Esophagus mucosa (tissue), 1 donor: Measurements from ENCODE around the gene SVEP1. TPM values are rescaled to one million over a fixed set of nuclear protein-coding genes. Genes with fewer than 3 reads are reported as not detected.

ENCODE experiments used
- ATAC-seq: fragments of 200-7000 bp; cut with Tn5 transposase; one replicate; pipeline ENCODE4 v1.9.1; 2020
- total RNA-seq: library from RNA; stranded (reverse); gene quantifications from one replicate; pipeline ENCODE4 v1.2.4, GENCODE V29; 2023
- donor health status: DM: yes; HTN: yes; CAD: no.

Gene SVEP1
- total RNA-seq, 1 donor from 2014 or later = 1.2 TPM

DNA sequence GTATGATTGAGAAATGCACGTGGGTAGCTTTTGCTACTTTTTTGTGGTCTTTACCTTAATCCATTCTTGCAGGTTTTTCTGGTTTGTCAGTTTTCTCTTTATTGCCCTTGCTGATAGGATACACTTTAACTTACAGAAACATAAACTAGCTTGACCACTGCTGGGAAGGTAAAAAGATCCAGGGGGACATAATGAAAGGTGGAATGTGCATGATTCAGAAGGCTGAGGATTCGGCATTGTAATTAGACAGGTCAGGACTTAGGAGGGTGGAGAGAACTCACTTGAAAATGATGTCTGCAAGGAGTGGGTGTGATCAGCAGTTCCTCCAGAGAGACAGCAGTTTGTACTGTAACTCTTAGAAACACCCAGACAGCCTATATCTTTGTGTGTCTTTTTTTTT, 222.0 kb downstream of the SVEP1 start:
- ATAC-seq = peak; percentile 97

- no peak for ATAC-seq
Measured at GRCh38 chr9:110356639-110357395, 222.7 kb downstream of the SVEP1 start.

DNA sequence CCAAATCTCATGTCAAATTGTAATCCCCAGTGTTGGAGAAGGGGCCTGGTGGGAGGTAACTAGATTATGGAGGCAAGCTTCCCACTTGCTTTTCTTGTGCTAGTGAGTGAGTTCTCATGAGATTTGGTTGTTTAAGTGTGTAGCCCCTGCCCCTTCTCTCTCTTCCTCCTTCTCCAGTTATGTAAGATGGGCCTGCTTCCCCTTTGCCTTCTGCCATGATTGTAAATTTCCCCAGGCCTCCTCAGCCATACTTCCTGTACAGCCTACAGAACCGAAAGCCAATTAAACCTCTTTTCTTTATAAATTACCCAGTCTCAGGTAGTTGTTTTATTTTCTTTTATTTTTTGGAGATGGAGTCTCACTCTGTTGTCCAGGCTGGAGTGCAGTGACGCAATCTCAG, 223.6 kb downstream of the SVEP1 start:
- no peak for ATAC-seq

DNA sequence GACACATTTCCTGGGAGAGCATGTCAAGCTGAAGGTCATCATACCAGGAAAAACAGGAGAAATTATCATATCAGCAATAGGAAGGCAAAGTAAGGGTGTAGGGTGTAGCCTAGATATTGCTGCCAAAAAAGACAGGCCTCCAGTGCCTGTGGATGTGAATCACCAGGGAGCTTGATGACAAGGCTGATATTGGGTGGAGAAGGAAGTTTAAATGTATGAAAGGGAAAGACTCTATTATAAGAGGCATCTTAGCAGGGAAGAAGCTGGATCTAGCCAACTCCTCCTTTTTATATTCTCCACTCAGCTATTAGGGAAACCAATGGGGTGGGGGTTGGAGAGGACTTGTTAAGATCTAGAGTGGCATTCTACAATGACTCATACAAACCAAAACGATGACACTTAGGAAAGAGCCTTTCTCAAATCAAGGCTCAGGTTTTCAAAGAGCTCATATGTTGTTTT, 228.5 kb downstream of the SVEP1 start:
- ATAC-seq = peak; percentile 94

- ATAC-seq = no peak
Measured at GRCh38 chr9:110346325-110346724, 233.2 kb downstream of the SVEP1 start.

DNA sequence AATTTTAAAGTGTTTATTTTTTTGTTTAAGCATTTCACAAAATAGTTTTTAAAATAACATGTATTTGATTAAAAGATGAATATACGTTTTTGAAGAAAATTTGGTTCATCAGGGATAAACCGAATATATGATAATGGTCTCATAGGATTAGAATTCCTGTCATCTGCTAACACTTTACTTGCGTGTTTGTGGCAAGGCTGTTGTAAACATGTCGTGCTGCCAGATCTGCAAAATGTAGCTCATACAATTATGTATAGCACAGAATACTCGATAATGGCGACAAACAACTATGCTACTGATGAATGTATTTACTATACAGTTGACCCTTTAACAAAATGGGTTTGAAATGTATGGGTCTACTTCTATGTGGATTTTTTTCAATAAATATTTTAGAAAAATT, 234.7 kb downstream of the SVEP1 start:
- ATAC-seq = no peak

GRCh38 chr9:110343551-110343950, 236.0 kb downstream of the SVEP1 start:
- ATAC-seq = no peak

GRCh38 chr9:110340306-110340705, 239.2 kb downstream of the SVEP1 start:
- ATAC-seq = no peak

DNA sequence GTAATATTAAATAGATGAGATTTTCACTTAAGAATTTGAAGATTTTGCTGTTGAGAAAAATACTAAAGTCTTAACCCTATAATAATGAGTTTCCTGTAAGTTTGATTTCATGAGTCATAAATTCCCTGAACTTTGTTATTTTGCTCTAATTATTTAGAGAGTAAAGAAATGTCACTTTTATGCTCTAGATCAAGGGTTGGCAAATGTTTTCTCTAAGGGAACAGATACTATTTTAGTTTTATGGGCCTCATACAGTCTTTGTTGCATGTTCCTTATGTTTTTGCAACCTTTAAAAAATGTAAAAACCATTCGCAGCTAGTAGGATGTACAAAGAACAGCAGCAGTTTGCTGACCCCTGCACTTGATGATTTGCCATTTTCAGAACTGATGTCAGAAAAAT, 241.4 kb downstream of the SVEP1 start:
- no peak for ATAC-seq

DNA sequence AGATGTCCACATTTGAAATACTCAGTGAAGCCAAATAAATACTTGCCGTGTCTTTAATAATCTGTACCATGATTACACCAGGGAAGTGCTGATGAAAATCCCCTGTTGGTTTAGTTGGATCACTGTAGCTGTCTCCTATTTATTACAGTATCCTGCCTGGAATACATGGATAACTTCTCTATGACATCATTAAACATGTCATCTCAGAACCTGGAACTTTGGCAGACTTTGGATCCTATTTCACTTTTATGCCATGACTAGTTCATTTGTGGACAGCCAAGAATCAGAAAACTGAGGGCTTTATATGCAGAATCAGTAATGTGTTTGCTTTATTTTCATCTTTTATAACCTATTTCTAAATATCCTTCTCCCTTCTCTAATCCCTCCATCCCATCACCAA, 241.8 kb downstream of the SVEP1 start, which contains the start of gene TXNDC8:
Gene TXNDC8 (minus strand): TSS at position 137 of the 400 bp plus-strand sequence.
- no peak for ATAC-seq

- ATAC-seq = no peak
Measured at GRCh38 chr9:110336363-110336762, 243.2 kb downstream of the SVEP1 start.

DNA sequence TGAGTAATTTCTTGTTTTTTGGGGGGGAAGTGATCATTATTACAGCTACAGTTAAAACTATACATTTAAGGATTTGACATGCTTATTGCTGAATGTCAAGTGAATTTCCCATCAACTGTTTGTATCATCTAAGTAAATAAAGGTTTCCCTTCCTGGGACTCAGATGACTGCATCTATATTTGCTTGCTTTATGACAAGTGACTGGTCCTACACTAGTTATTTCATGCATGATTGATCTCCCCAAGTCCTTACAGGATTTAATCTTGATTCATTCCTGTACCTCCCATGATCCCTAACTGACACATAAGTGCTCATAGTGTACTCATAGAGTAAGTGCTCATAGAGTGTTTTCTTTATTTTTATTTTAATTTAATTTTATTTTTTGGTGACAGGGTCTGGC, 244.7 kb downstream of the SVEP1 start:
- peak; percentile 79 for ATAC-seq

- no peak for ATAC-seq
Measured at GRCh38 chr9:110334183-110334582, 245.4 kb downstream of the SVEP1 start.

DNA sequence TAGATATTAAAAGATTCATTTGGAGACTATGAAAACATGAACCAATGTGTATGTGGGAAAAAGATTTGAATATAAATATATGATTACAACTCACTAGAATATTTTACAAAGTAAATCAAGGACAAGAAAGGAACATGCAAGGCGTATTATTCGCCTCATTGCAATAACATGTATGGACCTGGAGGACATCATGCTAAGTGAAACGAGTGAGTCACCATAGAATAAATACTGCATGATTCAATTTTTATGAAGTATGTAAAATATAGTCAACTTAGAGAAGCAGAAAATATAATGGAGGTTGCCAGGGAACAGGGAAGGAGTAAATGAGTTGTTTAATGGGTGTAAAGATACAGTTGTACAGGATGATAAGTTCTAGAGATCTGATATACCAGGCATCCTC, 246.8 kb downstream of the SVEP1 start:
- ATAC-seq = peak; percentile 77

- no peak for ATAC-seq
Measured at GRCh38 chr9:110330484-110331105, 248.9 kb downstream of the SVEP1 start.

DNA sequence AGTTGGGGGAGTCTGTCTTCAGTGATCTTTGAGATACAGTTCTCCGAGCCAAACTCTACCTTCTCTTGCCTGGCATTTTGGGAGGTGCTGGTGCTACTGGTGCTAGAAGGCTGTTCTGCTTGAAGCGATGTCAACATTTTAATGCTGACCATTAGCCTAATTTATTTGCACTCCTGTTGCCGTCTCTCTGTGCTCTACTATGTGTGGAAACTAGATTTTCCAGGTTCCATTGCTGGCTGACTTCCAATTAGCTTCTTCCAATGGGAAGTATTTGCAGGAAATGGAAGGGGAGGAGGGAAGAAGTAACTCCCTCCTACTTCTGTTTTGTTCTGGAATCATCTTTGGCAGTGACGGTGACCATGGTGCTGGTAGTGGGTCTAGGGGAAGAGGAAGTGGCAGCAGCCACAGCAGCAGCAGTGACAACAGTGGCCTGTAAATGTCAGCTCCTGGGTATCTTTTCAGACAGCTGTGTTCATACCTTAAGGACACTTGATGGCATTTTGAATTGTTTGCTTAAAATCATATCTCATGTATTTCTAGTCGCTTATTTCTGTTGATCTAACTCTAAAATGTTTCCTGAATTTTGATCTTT, 249.8 kb downstream of the SVEP1 start:
- ATAC-seq = no peak

GRCh38 chr9:110328763-110329162, 250.8 kb downstream of the SVEP1 start:
- ATAC-seq = no peak

GRCh38 chr9:110327716-110328115, 251.8 kb downstream of the SVEP1 start:
- ATAC-seq = peak; percentile 69

DNA sequence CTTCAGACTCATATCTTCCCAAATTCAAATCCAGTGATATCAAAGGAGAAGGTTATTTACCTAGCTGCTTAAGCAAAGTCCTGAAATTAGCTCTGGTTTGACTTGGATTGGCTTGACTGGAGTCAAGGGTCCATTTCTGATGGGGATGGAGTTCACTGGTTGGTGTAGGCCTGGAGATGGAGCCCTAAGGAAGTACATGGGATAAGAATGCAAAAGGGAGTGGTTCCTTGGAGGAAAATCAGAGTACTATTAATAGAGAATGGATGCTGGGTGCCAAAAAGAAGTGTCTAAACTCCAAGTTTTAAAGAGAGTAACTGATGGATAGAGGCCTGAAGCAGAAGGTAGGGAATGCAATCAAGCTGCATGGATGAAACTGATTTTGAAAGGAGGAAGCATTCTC, 255.7 kb downstream of the SVEP1 start:
- no peak for ATAC-seq

DNA sequence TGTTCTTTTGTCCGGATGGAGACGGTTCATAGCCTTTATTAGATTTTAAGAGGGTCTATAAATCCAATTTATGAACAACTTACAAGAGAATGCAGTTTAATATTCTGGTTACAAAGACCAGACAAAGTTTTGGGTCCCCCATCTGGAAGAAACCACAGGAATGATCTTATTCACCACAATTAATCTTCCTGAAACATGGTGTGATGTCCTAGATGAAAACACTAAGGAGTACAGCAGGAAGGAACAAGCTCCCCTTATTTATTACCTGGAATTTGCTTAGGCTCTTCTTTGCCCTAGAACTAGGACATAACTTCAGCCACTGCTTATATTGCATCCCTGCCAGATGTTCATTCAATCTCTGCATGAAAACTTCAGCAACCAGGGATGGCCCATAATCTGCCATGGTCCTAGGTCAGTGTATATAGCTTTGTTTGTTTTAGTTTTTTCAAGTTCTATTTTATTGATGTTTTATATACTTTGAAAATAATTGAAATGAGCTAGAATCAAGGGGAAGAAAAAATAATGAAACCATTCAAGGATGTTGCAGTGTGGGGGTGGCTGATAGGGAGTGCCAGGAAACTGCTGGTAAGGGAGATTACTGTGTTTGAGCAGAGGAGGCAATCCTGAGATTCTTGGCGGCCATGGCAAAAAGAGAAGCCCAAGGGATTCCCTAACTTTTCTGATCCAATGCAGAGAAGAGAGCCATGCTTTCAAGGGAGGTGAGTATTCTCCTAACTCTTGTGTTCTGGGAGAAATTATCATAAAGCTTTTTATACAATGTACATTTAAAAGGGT, 258.7 kb downstream of the SVEP1 start:
- no peak for ATAC-seq

DNA sequence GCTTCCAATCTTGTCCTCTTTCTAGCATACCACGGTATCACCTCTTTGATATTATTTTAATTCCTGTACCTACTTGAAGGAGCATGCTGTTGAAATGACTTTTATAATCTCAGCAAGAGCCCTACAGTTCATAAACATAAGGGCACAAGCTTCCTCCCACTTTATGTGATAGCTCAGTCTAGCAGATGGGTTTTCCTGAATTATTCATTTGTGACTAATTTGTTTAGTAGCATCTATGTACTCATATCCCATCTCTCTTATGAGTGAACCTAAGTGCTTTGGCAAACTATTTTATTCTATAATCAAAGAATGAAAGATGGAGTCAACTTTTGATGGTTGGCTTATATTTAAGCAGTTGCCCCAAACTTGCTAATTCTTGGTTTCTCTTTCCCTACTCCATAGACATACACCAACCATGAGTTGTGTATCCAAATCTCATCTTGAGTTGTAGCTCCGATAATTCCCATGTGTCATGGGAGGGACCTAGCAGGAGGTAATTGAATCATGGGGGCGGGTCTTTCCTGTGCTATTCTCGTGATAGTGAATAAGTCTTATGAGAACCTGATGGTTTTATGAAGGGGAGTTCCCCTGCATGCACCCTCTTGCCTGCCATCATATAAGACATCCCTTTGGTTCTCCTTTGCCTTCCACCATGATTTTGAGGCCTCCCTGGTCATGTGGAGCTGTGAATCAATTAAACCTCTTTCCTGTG, 259.6 kb downstream of the SVEP1 start:
- no peak for ATAC-seq

- ATAC-seq = no peak
Measured at GRCh38 chr9:110317911-110318310, 261.6 kb downstream of the SVEP1 start.
